ENCODE data around the gene SCGB1D1.
"Not testable (repeated sequence)": the region's sequence is repeated elsewhere in the genome, so short reads cannot be mapped to it uniquely, and the experiment has no call there.

Gene SCGB1D1

DNA sequence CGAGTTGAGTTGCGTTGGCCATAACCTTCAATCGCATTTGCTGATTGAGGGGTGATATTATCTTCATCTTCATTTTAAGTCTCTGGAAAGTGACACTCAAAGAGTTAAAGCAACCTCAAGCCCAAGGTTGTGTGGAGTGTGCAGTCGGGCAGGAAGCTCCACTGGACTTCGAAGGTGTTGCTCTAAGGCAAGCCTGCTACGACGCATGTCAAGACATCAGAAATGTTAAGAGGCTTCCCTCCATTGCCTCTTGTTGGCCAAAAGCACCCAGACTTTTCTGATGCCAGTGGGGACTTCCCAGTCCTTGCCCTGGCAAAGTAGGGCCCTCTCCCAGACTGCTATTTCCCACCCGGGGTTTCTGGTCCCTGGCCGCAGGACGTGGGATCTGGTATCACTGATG is 23.6 kb upstream of the SCGB1D1 start:
- no peak for DNase-seq (ENCODE audit: low spot score)

DNA sequence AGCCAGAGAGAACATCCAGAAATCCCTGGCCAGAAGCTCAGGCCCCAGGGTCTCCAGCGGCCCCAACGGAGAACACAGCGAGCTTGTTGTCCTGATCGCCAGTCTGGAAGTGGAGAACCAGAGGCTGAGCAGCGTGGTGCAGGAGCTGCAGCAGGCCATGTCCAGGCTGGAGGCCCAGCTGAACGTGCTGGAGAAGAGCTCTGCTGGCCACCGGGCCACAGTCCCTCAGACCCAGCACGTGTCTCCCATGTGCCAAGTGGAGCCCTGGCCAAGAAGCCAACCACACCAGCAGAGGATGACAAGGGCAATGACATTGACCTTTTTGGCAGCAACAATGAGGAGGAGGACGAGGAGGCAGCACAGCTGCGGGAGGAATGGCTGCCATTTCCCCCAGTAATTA is 20.6 kb upstream of the SCGB1D1 start:
- no peak for DNase-seq (ENCODE audit: low spot score)

DNA sequence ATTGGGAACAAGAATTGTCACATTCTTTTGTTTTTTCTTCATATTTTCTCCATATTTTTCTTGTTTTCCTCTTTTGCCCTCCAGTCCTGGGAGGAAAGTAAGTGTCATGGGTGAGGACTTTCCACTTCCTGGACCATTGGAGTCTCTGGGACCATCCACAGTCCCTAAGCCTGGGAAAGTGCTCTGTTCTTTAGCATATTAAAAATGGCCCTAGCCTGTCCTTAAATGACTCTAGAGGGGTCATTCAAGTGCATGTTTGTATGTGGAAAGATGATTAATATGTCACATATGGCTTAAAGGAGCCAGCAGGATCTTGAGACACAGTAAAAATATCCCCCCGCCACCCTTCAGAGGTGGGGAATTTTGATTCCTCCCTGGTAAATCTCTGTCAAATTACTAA is 20.1 kb upstream of the SCGB1D1 start:
- no peak for DNase-seq (ENCODE audit: low spot score)

DNA sequence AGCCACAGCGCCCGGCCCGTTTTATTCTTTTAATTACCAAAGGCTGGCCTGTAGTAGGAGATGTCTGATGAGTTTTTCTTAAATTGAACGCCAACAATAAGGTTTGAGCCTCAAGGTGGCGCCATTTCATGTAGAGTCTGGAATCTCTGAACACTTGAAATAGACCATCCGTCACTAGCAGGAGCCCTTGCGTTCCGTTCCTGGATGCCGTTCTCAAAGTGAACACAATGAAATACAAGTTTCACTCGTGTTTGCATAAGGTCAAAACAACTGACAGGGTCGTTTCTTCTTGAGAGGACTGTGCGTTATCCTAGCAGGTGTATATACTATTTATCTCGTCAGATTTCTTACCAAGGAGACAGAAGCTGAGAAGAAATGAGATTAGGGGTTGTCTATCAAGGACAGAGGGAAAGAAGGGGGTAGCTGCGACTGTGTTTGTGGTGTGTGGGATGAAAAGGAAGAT is 18.7 kb upstream of the SCGB1D1 start:
- DNase-seq (ENCODE audit: low spot score): peak; percentile 91

DNA sequence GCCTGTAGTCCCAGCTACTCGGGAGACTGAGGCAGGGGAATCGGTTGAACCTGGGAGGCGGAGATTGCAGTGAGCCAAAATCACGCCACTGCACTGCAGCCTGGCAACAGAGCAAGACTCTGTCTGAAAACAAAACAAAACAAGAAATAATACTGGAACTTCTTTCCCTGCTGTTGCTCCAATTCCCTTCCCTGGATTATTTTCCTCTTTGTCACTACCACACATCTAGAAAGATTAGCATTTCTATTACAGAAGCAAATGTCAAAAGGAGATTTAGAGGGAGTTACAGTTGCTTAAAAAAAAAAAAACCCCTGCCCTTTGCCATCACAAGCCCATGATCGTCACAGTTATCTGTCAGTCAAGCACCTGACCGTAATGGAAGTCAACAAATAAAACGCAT is 17.7 kb upstream of the SCGB1D1 start:
- no peak for DNase-seq (ENCODE audit: low spot score)

DNA sequence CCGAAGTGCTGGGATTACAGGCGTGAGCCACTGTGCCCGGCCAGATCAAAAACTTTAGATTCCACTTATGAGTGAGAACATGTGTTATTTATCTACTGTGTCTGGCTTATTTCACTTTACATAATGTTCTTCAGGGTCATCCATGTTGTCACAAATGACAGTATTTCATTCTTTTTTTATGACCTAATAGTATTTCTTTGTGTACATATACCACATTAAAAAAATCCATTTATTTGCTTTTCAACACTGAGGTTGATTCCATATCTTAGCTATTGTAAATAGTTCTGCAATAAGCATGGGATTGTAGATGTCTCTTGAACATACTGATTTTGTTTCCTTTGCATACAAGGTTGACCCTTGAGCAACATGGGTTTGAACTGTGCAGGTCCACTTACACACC is 13.2 kb upstream of the SCGB1D1 start:
- DNase-seq (ENCODE audit: low spot score): no peak

DNA sequence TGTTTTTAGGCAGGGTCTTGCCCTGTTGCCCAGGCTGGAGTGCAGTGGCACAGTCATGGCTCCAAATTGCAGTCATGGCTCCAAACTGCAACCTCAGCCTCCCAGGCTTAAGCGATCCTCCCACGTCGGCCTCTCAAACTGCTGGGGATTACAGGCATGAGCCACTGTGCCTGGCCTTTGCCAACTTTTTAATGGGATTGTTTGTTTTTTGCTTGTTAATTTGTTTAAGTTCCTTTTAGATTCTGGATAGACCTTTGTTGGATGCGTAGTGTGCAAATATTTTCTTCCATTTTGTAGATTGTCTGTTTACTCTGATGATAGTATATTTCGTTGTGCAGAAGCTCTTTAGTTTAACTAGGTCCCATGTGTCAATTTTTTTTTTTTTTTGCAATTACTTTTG is 10.0 kb upstream of the SCGB1D1 start:
- no peak for DNase-seq (ENCODE audit: low spot score)

DNA sequence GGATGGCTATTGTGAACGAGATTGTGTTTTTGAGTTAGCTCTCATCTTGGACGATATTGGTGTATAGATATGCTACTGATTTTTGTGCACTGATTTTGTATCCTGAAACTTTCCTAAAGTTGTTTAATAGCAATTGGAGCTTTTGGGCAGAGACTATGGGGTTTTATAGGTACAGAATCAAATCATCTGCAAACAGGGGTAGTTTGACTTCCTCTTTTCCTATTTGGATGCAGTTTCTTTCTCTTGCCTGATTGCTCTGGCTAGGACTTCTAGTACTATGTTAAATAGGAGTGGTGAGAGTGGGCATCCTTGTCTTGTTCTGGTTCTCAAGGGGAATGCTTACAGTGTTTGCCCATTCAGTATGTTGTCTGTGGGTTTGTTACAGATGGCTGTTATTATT is 8.9 kb upstream of the SCGB1D1 start:
- DNase-seq (ENCODE audit: low spot score): no peak

DNA sequence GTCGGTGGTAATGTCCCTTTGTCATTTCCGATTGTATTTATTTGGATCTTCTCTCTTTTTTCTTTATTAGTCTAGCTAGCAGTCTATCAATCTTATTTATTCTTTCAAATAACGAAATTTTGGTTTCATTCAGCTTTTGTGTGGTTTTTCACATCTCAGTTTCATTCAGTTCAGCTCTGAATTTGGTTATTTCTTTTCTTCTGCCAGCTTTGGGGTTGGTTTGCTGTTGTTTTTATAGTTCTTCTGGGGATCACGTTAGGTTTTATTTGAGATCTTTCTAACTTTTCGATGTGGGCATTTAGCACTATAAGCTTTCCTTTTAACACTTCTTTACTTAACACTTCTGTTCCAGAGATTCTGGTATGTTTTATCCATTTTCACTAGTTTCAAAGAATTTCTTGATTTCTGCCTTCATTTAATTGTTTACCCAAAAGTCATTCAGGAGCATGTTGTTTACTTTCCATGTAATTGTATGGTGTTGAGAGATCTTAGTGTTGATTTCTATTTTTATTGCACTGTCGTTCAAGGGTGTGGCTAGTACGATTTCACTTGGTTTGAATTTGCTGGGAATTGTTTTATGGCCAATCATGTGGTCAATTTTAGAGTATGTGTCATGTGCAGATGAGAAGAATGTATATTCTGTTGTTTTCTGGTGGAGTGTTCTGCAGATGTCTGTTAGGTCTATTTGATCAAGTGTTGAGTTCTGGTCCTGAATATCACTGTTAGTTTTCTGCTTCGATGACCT is 7.7 kb upstream of the SCGB1D1 start:
- DNase-seq (ENCODE audit: low spot score): no peak

DNA sequence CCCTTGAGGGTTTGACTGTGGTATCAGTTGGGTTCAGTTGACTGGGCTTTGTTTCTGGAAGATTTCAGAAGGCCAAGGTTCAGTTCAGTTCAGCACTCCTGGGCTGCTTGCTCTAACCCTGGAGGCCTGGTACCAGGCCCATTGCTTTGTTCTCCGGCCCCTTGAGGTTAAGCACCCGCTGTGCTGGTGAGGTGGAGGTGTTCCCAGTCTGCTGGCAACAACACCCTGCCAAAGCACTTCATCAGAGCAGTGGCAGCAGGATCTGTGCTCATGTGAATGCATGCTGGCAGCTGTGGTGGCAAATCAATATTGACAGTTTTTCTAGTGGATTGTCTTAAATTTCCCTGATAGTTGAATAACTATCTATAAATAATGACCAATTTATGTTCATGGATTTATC is 3.8 kb upstream of the SCGB1D1 start:
- no peak for DNase-seq (ENCODE audit: low spot score)

DNA sequence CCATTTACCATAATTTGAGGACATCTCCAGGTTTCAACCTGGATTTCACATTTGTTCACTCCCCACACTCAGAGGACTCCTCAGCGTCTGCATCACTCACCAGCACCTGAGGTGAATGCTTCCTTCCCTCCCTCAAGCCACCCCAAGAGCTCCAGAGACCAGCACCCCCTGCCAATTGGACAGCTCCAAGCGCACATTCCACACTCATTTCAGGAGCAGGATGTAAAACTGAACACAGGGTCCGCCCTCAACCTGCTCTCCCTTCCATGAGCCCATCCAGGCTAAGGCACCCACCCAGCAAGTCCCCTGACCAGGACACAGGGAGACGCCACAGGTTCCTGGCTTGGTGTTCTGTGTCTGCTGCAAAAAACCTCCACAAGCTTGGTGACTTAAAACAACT is 3.9 kb downstream of the SCGB1D1 start:
- no peak for DNase-seq (ENCODE audit: low spot score)

DNA sequence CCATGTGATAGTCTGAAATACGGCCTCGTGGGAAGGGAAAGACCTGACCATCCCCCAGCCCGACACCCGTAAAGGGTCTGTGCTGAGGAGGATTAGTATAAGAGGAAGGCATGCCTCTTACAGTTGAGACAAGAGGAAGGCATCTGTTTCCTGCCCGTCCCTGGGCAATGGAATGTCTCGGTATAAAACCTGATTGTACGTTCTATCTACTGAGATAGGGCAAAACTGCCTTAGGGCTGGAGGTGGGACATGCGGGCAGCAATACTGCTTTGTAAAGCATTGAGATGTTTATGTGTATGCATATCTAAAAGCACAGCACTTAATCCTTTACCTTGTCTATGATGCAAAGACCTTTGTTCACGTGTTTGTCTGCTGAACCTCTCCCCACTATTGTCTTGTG is 5.0 kb downstream of the SCGB1D1 start:
- DNase-seq (ENCODE audit: low spot score): not testable (repeated sequence)

DNA sequence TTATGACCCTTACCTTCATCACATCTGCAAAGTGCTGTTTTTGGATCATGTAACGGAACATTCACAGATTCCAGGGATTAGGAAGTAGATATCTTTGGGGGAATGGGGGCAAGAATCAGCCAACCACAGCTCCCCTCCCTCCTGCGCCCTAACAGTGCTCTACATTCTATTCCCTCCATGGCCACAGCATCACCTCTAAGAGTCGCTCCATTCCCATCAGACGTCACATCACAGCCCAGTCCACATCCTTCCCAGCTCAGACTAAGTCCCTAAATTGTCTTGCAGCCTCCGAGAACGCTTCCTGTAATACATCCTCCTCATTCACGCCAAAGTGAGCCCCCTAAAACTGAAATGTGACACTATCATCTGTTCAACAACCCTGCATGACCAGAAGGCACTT is 5.9 kb downstream of the SCGB1D1 start:
- DNase-seq (ENCODE audit: low spot score): no peak

DNA sequence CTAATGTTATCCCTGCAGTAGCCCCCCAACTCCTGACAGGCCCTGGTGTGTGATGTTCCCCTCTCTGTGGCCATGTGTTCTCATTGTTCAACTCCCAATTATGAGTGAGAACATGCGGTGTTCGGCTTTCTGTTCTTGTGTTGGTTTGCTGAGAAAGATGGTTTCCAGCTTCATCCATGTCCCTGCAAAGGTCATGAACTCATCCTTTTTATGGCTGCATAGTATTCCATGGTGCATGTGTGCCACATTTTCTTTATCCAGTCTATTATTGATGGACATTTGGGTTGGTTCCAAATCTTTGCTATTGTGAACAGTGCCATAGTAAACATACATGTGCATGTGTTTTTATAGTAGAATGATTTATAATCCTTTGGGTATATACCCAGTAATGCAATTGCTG is 7.4 kb downstream of the SCGB1D1 start:
- not testable (repeated sequence) for DNase-seq (ENCODE audit: low spot score)

DNA sequence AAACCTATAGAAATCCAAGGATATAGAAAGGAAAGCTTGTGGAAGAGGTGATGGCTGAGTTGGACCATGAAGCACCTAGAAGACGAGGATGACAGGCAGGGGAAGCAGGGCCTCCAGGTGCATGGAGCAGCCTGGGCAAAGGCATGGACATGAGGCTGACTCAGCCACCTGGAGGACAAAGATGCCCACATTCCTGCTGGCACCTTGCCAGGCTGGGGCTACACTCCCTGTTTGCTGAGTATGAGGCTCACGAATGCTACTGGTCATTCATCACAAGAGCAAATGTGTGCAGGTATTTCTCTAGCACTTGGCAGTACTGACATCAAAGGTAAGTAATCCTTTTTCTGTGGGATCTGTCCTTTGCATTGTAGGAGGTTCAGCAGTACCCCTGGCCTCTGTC is 11.4 kb downstream of the SCGB1D1 start:
- DNase-seq (ENCODE audit: low spot score): no peak

DNA sequence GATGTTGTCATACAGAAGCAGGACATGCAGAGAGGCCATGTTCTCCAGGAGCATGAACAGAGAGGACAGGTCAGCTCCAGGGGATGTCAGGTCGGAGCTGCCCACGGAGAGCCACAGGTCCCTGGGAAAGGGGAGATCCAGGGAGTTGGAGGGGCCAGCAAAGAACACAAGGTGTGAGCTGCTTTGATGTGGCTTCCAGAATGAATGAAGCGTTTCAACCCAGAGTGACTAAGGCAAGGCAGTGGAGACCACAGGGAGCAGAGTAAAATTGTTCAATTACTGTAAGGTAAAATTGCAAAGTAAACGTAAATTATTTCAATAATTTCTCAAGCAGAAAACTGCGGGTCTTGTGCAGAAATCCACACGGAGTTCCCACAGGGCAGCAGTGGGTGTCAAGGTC is 12.9 kb downstream of the SCGB1D1 start:
- DNase-seq (ENCODE audit: low spot score): no peak

DNA sequence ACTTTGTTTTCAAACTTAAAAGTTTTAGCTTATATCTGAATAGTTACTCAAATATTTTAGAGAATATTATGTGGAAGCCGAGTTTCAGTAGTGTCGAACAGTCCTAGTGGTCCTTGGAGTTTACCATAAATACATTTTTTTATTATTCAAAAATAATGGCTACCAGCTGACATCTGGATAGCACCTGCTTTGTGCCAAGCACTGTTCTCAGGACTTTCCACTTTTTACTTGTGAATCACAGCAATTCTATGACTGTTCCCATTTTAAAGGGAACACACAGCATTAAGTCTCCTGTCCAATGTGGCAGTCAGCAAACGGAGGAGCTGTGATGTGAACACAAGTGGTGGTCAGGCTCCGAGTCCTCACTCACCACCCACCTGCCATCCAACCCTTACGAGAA is 14.4 kb downstream of the SCGB1D1 start:
- no peak for DNase-seq (ENCODE audit: low spot score)

DNA sequence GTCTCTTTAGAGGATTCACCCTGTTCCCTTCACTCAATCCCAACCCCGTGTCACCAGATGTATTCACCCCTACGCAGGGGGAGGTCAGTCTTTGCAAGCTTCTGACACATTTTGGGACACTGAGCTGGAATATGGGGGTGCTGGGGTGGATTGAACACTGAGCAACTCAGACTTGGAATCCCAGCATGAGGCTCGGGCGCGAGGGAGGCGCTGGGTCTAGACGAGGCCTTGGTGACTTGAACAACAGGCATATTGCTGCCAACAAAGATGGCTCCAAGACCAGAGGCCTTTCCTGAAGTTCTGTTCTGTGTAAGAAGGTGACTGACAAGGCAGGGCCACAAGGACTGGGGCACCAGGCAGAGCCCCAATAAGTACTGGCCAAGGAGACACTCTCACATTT is 15.4 kb downstream of the SCGB1D1 start:
- DNase-seq (ENCODE audit: low spot score): no peak

DNA sequence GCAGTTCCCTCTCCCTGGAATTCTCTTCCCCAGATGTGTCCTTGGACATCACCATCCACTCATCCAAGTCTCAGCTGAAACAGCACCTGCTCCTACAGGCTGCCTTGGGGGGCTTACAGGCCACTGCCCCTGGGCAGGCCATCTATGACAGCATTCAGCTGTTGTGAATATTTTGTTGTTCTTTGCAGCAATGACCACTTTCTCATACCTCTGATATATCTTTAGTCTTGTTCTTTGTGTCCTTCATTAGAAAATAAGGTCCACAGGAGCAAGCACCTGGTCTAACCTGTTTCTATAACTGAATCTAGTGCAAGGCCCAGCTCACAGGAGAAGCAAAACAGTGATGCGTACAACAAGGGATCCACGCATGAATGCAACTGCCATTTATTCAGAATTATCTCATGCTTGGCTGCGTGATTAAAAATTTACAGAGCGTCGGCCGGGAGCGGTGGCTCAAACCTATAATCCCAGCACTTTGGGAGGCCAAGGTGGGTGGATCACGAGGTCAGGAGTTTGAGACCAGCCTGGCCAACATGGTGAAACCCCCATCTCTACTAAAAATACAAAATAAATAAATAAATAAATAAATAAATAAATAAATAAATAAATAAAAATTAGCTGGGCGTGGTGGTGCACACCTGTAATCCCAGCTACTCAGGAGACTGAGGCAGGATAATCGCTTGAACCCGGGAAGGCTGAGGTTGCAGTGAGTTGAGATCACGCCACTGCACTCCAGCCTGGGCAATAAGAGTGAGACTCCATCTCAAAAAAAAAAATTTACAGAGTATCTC is 16.5 kb downstream of the SCGB1D1 start:
- DNase-seq (ENCODE audit: low spot score): not testable (repeated sequence)

DNA sequence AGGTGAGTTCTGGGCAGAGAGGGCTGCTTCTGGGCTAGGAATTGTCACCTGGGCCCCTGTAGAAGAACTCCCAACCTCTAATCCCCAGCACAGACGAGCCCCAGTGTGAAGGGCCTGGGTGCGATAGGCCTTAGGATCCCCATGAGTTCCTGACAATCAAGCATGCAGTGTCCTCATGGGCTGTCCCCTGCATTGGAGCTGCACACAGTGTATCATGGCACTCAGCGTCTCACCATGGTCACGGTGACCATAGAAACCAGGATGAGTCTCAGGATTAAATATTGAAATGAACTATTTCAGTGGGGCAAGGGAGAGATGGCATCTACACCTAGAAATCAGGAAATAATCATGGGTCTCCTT is 18.7 kb downstream of the SCGB1D1 start:
- DNase-seq (ENCODE audit: low spot score): no peak

DNA sequence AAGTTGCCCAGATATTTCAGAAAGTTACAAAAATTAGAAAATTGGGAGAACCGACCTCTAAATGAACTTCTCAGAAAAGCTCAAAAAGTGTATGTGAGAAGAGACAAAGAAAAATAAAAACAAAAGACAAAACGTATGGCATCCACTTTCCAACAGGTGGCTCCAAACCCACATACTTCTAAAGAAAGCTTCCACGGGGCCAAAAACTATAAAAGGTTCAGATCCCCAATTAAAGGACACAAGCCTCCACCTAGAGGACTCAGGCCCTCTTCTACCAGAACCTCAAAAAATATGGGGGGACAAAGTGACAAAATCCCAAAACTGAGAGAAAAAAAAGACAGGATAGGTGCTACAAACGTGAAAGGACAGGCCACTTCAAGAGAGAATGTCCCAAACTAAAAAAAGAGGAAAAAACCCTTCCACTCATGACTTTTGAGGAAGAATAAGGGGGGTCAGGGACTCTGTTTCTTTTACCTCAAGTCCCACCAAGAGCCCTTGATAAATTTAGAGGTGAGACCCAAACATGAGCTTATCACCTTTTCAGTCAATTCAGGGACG is 27.3 kb downstream of the SCGB1D1 start:
- peak; percentile 32 for DNase-seq (ENCODE audit: low spot score)

DNA sequence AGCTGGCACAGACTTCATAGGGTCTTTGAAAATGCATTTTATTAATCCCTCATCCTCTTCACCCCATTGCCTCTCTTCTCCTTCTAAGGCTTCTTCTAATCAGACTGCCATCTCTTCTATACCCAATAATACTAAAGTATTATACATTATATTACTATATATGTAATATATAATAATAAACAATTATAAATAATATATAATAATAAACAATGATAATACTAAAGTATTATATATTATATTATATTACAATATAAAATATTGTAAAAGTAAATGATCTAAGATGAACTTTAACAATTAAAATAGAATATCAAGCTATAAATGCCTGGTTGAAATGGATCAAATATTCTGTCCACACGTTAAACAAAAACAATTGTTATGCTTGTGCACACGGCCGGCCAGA is 31.5 kb downstream of the SCGB1D1 start:
- DNase-seq (ENCODE audit: low spot score): no peak

DNA sequence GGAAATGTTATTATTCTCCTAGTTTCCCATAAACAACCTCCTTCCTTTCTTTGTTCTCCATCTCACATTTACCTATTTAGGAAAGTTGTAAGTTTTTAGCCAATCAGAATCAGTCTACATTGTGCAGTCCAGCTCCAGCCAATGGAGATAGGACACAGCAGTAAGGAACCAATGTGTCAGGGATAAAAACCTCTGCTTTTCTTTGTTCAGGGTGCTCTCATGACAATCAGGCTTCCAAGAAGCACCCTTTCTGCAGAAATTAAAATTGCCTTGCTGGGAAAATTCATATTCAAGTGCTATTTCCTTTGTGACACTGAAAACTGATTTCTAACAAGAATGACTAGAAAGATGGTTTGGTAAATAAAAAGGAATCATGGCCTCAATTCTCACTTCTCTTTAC is 33.1 kb downstream of the SCGB1D1 start:
- no peak for DNase-seq (ENCODE audit: low spot score)

All from cerebellar cortex (tissue), 1 donor.